ENCODE measurements around the gene NEK6. TPM values are rescaled to one million over a fixed set of nuclear protein-coding genes. Genes with fewer than 3 reads are reported as not detected.

The NEK6 gene
- total and polyA plus RNA-seq, 9 of the 15 experiments (the other 6 are each of a cell fraction or from before 2014, with no cell fraction given) = 3.1 to 19.0 (median 8.4) TPM

DNA sequence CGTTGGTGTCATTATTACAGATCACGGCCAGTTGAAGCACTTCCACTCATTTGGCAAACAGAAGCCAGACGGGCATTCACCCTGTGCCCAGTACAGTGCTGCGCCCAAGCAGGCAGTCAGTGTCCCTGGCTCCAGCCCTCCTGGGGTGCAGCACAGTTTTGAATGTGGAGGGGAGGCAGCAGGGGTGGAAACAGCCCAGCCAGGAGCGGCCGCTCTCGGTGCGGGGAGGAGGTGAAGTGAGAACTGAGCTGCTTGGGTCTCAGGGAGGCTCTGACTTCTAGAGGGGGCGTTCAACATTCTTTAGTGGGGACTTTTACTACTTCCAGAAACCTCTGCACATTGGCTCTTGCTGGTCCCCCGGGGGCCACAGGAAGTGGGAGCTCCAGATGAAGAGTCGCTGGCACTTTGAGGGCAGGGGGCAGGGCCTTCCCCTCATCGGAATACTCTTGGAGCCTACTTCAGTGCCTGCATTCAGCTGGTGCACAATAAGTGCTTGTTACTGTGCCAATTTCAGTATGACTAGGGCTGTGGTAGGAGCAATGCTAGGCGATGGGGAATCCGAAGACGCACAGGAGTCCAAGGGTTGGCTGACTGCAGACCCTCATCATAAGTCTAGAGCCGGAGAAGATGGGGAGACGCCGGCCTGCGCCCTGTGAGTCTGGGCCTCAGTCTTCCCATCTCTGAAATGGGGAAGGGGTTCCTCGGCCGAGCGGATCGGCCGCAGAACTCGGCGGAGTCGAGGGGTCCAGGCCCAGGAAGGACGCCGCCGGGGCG is 492 bp upstream of the NEK6 start (continued):
- TF ChIP-seq FOXO4 (CRISPR knock-in tag; IDR thresholded peaks at IDR 0.05) = no peak
- TF ChIP-seq ZNF551 (CRISPR knock-in tag; IDR thresholded peaks at IDR 0.05) = no peak
- TF ChIP-seq SAFB (IDR thresholded peaks at IDR 0.05; ENCODE audit: borderline replicate concordance, low read depth, low read length) = no peak
- no peak for TF ChIP-seq MTA2 (IDR thresholded peaks at IDR 0.05; ENCODE audit: low read depth)
- TF ChIP-seq ZNF644 (tag; IDR thresholded peaks at IDR 0.05; ENCODE audit: low read depth) = no peak
- TF ChIP-seq NR2F6 (CRISPR knock-in tag; IDR thresholded peaks at IDR 0.05) = no peak
- TF ChIP-seq, protein P1, sequence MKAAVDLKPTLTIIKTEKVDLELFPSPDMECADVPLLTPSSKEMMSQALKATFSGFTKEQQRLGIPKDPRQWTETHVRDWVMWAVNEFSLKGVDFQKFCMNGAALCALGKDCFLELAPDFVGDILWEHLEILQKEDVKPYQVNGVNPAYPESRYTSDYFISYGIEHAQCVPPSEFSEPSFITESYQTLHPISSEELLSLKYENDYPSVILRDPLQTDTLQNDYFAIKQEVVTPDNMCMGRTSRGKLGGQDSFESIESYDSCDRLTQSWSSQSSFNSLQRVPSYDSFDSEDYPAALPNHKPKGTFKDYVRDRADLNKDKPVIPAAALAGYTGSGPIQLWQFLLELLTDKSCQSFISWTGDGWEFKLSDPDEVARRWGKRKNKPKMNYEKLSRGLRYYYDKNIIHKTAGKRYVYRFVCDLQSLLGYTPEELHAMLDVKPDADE (conservative IDR thresholded peaks at IDR 0.05; ENCODE audit: control insufficient read depth, low read depth, low read length) = no peak
- peak; percentile 76 for TF ChIP-seq RBM25 (IDR thresholded peaks at IDR 0.05; ENCODE audit: low read depth, low read length, severe bottlenecking)
- no peak for TF ChIP-seq EP400 (IDR thresholded peaks at IDR 0.05)
- TF ChIP-seq MXI1 (IDR thresholded peaks at IDR 0.05; ENCODE audit: low read depth, low read length) = no peak
- no peak for TF ChIP-seq ZEB2 (IDR thresholded peaks at IDR 0.05)
- TF ChIP-seq VEZF1 (CRISPR knock-in tag; IDR thresholded peaks at IDR 0.05) = no peak
- TF ChIP-seq RBM39 (optimal IDR thresholded peaks at IDR 0.05; ENCODE audit: low read depth, low read length) = no peak
- TF ChIP-seq, protein P2, sequence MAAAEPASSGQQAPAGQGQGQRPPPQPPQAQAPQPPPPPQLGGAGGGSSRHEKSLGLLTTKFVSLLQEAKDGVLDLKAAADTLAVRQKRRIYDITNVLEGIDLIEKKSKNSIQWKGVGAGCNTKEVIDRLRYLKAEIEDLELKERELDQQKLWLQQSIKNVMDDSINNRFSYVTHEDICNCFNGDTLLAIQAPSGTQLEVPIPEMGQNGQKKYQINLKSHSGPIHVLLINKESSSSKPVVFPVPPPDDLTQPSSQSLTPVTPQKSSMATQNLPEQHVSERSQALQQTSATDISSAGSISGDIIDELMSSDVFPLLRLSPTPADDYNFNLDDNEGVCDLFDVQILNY (CRISPR knock-in tag; IDR thresholded peaks at IDR 0.05) = no peak
- no peak for TF ChIP-seq HDAC6 (IDR thresholded peaks at IDR 0.05; ENCODE audit: low read depth, low read length)
- no peak for TF ChIP-seq ZNF766 (CRISPR knock-in tag; conservative IDR thresholded peaks at IDR 0.05)
- TF ChIP-seq THAP12 (CRISPR knock-in tag; IDR thresholded peaks at IDR 0.05) = no peak
- no peak for TF ChIP-seq NR4A1 (CRISPR knock-in tag; IDR thresholded peaks at IDR 0.05)
- no peak for TF ChIP-seq NR4A1 (tag; IDR thresholded peaks at IDR 0.05)
- TF ChIP-seq CBX2 (IDR thresholded peaks at IDR 0.05; ENCODE audit: insufficient read depth, low read length, poor library complexity, severe bottlenecking) = no peak
- no peak for TF ChIP-seq ZNF717 (CRISPR knock-in tag; IDR thresholded peaks at IDR 0.05)

Measured in K562 (cell line).